ENCODE measurements around the gene HPD. TPM values are rescaled to one million over a fixed set of nuclear protein-coding genes. Genes with fewer than 3 reads are reported as not detected.
"Not testable (repeated sequence)": the region's sequence is repeated elsewhere in the genome, so short reads cannot be mapped to it uniquely, and the experiment has no call there.

HPD gene
- total RNA-seq, 4 donors from 2014 or later = 1.9 TPM; not detected in 3

- TF ChIP-seq CTCF (IDR thresholded peaks at IDR 0.05) (peak; percentile 24 to 55 (median 41)), POLR2A (IDR thresholded peaks at IDR 0.05) (no peak)
These were observed 36.0 kb upstream of the HPD start for GRCh38 chr12:121894633-121895032.

GRCh38 chr12:121893961-121894460 lies 35.4 kb upstream of the HPD start:
- intact Hi-C loops (cut with DNase I; ENCODE audit: low total_unique reads) = no loop called here
- H3K4me3 ChIP-seq = no peak overlapping the region
- H3K27me3 ChIP-seq = no peaks in the 10 kb centered on the region
- peaks cover 0 to 9% of the 10 kb centered on the region in 2 donors for H3K4me1 ChIP-seq
- H3K36me3 ChIP-seq = no peaks in the 10 kb centered on the region
- no peak for DNase-seq
- no peaks in the 10 kb centered on the region for H3K9me3 ChIP-seq
- TF ChIP-seq POLR2A (IDR thresholded peaks at IDR 0.05) = no peak
- no peak for TF ChIP-seq CTCF (IDR thresholded peaks at IDR 0.05)
- peak overlapping the region; percentile 22 to 51 for H3K27ac ChIP-seq

More at GRCh38 chr12:121894633-121895032, 36.0 kb upstream of the HPD start:
- Histone ChIP-seq H3K9me3 (no peaks in the 10 kb centered on the region), H3K4me1 (peaks cover 0 to 9% of the 10 kb centered on the region in 2 donors), H3K4me3 (no peak overlapping the region), H3K27me3 (no peaks in the 10 kb centered on the region), H3K36me3 (no peaks in the 10 kb centered on the region), H3K27ac (peak overlapping the region in 1 of 2 donors; percentile 51)
- intact Hi-C loops (cut with DNase I; ENCODE audit: low total_unique reads) = no loop called here
- peak; percentile 29 to 49 for DNase-seq

GRCh38 chr12:121892673-121893561 lies 34.3 kb upstream of the HPD start:
- H3K4me3 ChIP-seq = no peak overlapping the region
- no peak overlapping the region for H3K27ac ChIP-seq
- no peaks in the 10 kb centered on the region for H3K36me3 ChIP-seq
- intact Hi-C loops (cut with DNase I; ENCODE audit: low total_unique reads) = no loop called here
- TF ChIP-seq CTCF (IDR thresholded peaks at IDR 0.05) = no peak
- no peak for TF ChIP-seq POLR2A (IDR thresholded peaks at IDR 0.05)
- H3K27me3 ChIP-seq = no peaks in the 10 kb centered on the region
- no peaks in the 10 kb centered on the region for H3K9me3 ChIP-seq
- DNase-seq = no peak
- peaks cover 0 to 11% of the 10 kb centered on the region in 2 donors for H3K4me1 ChIP-seq

- H3K36me3 ChIP-seq; H3K9me3 ChIP-seq; DNase-seq; H3K27me3 ChIP-seq; intact Hi-C loops (cut with DNase I; ENCODE audit: low total_unique reads): not testable (repeated sequence)
- H3K4me3 ChIP-seq = peak overlapping the region; percentile 62 to 67
- H3K27ac ChIP-seq = peak overlapping the region in 1 of 2 donors; percentile 89
- H3K4me1 ChIP-seq = peaks cover 0 to 13% of the 10 kb centered on the region in 2 donors
These were observed 31.0 kb upstream of the HPD start for GRCh38 chr12:121889661-121890060.

- Histone ChIP-seq H3K27me3 (no peaks in the 10 kb centered on the region), H3K9me3 (no peaks in the 10 kb centered on the region), H3K4me1 (peaks cover 0 to 13% of the 10 kb centered on the region in 2 donors), H3K4me3 (peak overlapping the region; percentile 62 to 67), H3K27ac (peak overlapping the region; percentile 89 to 90), H3K36me3 (no peaks in the 10 kb centered on the region)
- DNase-seq = no peak
- intact Hi-C loops (cut with DNase I; ENCODE audit: low total_unique reads) = no loop called here
- TF ChIP-seq POLR2A (IDR thresholded peaks at IDR 0.05) = no peak
- no peak for TF ChIP-seq CTCF (IDR thresholded peaks at IDR 0.05)
These were observed 30.6 kb upstream of the HPD start for GRCh38 chr12:121889274-121889624.

Data from uterus (tissue), 4 donors.